ENCODE measurements around the gene MYBL2. TPM values are rescaled to one million over a fixed set of nuclear protein-coding genes. Genes with fewer than 3 reads are reported as not detected.
A peak's percentile ranks its signal among the peaks of the same experiment; 100 is the strongest.
"Not testable (repeated sequence)": the region's sequence is repeated elsewhere in the genome, so short reads cannot be mapped to it uniquely, and the experiment has no call there.

The MYBL2 gene
- 100 to 1,000 TPM in 1 of 2 donors, 10 to 100 TPM in 1; 62.0 to 109 TPM for total RNA-seq

DNA sequence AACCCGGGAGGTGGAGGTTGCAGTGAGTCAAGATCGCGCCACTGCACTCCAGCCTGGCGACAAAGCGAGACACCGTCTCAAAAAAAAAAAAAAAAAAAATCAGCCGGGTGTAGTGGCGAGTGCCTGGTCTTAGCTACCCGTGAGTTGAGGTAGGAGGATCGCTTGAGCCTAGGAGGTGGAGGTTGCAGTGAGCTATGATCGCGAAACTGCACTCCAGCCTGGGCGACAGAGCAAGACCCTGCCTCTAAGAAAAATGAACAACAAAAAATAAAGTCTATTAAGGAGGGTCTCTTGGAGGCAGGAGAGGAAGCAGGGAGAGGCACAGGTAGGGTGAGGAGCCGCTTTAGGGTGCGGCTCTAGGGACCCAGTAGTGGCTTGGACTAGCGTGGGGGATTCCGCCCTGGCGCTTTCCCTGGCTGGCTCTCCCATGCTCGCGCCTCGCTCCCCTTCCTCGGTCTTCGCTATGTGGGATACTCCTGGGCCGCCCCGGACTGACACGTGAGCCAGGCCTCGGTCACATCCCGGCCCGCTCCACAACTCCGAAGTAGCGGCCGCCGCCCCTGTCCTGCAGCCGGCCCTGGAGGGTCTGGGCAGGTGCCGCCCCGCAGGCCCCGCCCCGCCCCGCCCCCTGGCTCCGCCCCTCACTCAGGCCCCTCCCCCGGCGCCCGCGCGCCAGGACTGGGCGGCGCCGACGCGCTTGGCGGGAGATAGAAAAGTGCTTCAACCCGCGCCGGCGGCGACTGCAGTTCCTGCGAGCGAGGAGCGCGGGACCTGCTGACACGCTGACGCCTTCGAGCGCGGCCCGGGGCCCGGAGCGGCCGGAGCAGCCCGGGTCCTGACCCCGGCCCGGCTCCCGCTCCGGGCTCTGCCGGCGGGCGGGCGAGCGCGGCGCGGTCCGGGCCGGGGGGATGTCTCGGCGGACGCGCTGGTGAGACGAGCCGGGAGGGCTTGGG lies at the start of gene MYBL2:
TSS of gene MYBL2 (plus strand) at position 739 of the 953 bp plus-strand sequence. CDS start at position 909, 170 bp downstream.
- Mint-ChIP-seq H3K9me3 (no peaks in the 10 kb centered on the region), H3K36me3 (no peaks in the 10 kb centered on the region), H3K4me1 (ENCODE audit: low read depth in 2 of 2) (no peaks in the 10 kb centered on the region), H3K4me3 (peak within 1 kb of the TSS; percentile 72), H3K27me3 (peaks cover 0 to 3% of the 10 kb centered on the region in 2 donors), H3K27ac (no peak within 1 kb of the TSS)
- peak; percentile 78 for DNase-seq (ENCODE audit: low spot score)
- ATAC-seq: peak; percentile 94 to 96

DNA sequence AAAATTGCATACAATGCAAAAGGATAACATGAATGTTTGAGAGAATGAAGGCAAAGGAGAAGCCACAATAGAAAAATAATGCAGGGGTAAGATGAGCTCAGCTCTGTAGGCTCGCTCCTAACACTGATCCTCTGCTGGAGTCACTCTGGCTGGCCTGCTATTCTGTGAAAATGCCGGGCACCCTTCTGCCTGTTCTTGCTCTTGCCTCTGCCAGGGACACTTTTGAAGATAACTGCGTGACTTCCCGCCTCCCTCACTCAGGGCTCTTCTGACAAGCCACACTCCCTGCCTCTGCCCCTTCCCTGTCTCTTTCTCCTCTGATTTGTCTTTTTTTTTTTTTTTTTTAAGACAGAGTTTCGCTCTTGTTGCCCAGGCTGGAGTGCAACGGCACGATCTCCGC lies 35.3 kb upstream of the MYBL2 start:
- H3K27ac Mint-ChIP-seq: no peak overlapping the region
- no peaks in the 10 kb centered on the region for H3K9me3 Mint-ChIP-seq
- H3K36me3 Mint-ChIP-seq: peaks cover 11% of the 10 kb centered on the region
- no peaks in the 10 kb centered on the region for H3K27me3 Mint-ChIP-seq
- no peak overlapping the region for H3K4me3 Mint-ChIP-seq
- no peaks in the 10 kb centered on the region for H3K4me1 Mint-ChIP-seq (ENCODE audit: low read depth in 2 of 2)
- DNase-seq (ENCODE audit: low spot score): no peak
- ATAC-seq: no peak

DNA sequence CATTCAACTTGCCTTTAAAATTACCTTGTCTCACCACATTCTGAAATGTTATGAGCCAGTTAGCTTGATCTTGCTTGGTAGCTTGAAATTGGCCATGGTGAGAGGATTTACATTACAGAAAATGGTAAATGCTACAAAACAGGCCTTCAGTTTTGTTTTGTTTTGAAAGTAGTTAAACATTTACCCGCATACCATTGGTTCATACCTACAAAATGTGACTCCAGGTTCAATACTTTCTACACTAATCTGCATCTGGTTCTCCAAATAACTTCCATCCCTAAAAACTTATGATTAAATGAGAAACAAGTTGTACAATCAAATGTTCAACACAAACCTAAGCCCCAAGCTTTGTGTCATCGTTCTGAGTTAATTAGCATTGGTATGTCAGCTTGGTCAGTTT lies 30.5 kb upstream of the MYBL2 start:
- Mint-ChIP-seq H3K4me1 (ENCODE audit: low read depth in 2 of 2) (no peaks in the 10 kb centered on the region), H3K27ac (no peak overlapping the region), H3K4me3 (no peak overlapping the region), H3K36me3 (peaks cover 10% of the 10 kb centered on the region), H3K27me3 (no peaks in the 10 kb centered on the region), H3K9me3 (no peaks in the 10 kb centered on the region)
- DNase-seq (ENCODE audit: low spot score) (no peak), ATAC-seq (no peak)

DNA sequence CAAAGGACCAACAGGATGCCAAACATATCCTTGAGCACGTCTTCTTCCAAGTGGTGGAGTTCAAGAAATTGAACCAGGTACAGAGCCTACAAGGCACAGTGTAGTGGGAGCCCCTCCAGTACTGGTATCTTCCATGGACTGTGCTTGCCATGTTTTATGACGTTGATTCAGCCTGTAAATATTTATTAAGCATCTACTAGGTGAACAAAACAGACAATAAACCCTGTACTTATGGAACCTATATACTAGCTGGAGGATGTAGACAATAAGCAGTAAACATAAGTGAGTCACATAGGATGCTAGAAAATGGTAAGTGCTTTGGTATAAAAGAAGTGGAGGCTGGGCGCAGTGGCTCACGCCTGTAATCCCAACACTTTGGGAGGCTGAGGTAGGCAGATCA lies 24.4 kb upstream of the MYBL2 start:
- Mint-ChIP-seq H3K4me1 (ENCODE audit: low read depth in 2 of 2) (no peaks in the 10 kb centered on the region), H3K27me3 (no peaks in the 10 kb centered on the region), H3K4me3 (no peak overlapping the region), H3K9me3 (no peaks in the 10 kb centered on the region), H3K27ac (no peak overlapping the region), H3K36me3 (peaks cover 5% of the 10 kb centered on the region)
- ATAC-seq: no peak
- DNase-seq (ENCODE audit: low spot score): no peak

GRCh38 chr20:43650997-43651525 lies 15.9 kb upstream of the MYBL2 start:
- no peak overlapping the region for H3K27ac Mint-ChIP-seq
- no peak overlapping the region for H3K4me3 Mint-ChIP-seq
- ATAC-seq (no peak), DNase-seq (ENCODE audit: low spot score) (no peak)
- H3K4me1 Mint-ChIP-seq (ENCODE audit: low read depth in 2 of 2): no peaks in the 10 kb centered on the region
- H3K27me3 Mint-ChIP-seq: no peaks in the 10 kb centered on the region
- H3K36me3 Mint-ChIP-seq: no peaks in the 10 kb centered on the region
- H3K9me3 Mint-ChIP-seq: no peaks in the 10 kb centered on the region

DNA sequence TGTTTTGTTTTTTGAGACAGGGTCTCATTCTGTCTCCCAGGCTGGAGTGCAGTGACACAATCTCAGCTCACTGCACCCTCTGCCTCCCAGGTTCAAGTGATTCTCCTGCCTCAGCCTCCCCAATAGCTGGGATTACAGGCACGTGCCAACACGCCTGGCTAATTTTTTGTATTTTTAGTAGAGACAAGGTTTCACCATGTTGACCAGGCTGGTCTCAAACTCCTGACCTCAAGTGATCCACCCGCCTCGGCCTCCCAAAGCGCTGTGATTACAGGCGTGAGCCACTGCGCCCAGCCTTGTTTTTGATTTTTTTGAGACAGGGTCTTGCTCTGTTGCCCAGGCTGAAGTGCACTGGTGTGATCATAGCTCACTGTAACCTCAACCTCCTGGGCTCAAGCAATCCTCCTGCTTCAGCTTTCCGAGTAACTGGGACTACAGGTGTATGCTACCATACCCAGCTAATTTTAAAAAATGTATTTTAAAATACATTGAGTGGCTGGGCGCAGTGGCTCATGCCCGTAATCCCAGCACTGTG lies 15.2 kb upstream of the MYBL2 start:
- not testable (repeated sequence) for H3K4me3 Mint-ChIP-seq; H3K36me3 Mint-ChIP-seq; ATAC-seq; H3K4me1 Mint-ChIP-seq (ENCODE audit: low read depth in 2 of 2); H3K27ac Mint-ChIP-seq; H3K9me3 Mint-ChIP-seq; H3K27me3 Mint-ChIP-seq; DNase-seq (ENCODE audit: low spot score)

DNA sequence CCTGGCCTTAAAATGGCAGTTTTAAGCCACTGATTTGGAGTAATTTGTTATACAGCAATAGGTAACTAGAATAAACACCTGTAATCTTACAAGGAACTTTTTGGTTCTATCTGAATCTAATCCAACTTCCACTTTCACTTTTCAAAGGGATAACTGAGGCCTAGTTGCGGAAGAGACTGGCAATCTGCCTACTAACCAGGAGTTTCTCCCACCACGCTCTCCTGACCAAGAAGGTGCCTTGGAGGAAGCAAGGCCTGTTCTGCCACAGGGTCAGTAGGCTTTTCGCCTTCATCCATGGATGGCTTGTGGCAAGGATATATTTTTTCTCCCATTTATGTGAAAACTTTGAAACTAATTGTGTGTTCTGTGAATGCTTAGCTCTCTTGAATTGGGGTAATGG lies 12.9 kb upstream of the MYBL2 start:
- DNase-seq (ENCODE audit: low spot score): no peak
- H3K27ac Mint-ChIP-seq: no peak overlapping the region
- no peak for ATAC-seq
- H3K4me3 Mint-ChIP-seq: no peak overlapping the region
- peaks cover 11 to 12% of the 10 kb centered on the region in 2 donors for H3K4me1 Mint-ChIP-seq (ENCODE audit: low read depth in 2 of 2)
- no peaks in the 10 kb centered on the region for H3K27me3 Mint-ChIP-seq
- H3K36me3 Mint-ChIP-seq: no peaks in the 10 kb centered on the region
- H3K9me3 Mint-ChIP-seq: no peaks in the 10 kb centered on the region

DNA sequence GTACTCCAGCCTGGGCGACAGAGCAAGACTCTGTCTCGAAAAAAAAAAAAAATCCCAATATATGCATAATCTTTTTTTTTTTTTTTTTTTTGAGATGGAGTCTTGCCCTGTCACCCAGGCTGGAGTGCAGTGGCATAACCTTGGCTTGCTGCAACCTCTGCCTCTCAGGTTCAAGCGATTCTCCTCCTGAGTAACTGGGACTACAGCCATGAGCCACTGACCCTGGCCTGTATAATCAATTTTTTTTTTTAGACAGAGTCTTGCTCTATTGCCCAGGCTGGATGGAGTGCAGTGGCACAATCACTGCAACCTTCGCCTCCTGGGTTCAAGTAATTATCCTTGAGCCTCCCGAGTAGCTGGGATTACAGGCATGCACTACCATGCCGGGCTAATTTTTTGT lies 11.7 kb upstream of the MYBL2 start:
- not testable (repeated sequence) for H3K27ac Mint-ChIP-seq; ATAC-seq; DNase-seq (ENCODE audit: low spot score); H3K4me3 Mint-ChIP-seq; H3K27me3 Mint-ChIP-seq; H3K9me3 Mint-ChIP-seq; H3K36me3 Mint-ChIP-seq
- peaks cover 11 to 12% of the 10 kb centered on the region in 2 donors for H3K4me1 Mint-ChIP-seq (ENCODE audit: low read depth in 2 of 2)

- ATAC-seq (no peak), DNase-seq (ENCODE audit: low spot score) (no peak)
- Mint-ChIP-seq H3K27ac (peak overlapping the region; percentile 58 to 79), H3K9me3 (no peaks in the 10 kb centered on the region), H3K36me3 (no peaks in the 10 kb centered on the region), H3K4me3 (peak overlapping the region; percentile 90), H3K4me1 (ENCODE audit: low read depth in 2 of 2) (peaks cover 11 to 12% of the 10 kb centered on the region in 2 donors), H3K27me3 (no peaks in the 10 kb centered on the region)
Observed at GRCh38 chr20:43655937-43656336, 11.0 kb upstream of the MYBL2 start.

DNA sequence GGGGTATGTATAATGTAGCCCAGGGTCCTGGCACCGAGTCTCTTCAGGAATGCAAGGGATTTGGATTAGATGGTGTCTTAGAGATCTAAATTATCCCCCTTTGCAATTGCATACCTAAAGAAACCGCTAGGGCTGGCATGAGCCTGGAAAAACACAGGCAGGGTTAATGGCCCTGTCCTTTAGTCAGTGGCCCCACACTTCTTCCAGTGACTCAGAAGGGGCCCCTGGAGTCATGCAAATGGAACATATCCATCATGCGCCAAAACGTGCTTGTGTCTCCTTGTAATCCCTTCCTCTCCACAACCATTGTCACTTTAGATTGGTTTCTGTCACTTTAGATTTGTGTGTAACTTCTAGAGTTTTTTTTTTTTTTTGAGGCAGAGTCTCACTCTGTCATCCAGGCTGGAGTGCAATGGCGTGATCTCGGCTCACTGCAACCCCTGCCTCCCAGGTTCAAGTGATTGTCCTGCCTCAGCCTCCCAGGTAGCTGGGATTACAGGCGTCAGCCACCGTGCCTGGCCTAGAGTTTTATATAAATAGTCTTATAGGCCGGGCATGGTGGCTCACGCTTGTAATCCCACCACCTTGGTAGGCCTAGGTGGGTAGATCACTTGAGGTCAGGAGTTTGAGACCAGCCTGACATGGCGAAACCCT lies 8.7 kb upstream of the MYBL2 start:
- DNase-seq (ENCODE audit: low spot score): no peak
- peak overlapping the region; percentile 58 to 79 for H3K27ac Mint-ChIP-seq

DNA sequence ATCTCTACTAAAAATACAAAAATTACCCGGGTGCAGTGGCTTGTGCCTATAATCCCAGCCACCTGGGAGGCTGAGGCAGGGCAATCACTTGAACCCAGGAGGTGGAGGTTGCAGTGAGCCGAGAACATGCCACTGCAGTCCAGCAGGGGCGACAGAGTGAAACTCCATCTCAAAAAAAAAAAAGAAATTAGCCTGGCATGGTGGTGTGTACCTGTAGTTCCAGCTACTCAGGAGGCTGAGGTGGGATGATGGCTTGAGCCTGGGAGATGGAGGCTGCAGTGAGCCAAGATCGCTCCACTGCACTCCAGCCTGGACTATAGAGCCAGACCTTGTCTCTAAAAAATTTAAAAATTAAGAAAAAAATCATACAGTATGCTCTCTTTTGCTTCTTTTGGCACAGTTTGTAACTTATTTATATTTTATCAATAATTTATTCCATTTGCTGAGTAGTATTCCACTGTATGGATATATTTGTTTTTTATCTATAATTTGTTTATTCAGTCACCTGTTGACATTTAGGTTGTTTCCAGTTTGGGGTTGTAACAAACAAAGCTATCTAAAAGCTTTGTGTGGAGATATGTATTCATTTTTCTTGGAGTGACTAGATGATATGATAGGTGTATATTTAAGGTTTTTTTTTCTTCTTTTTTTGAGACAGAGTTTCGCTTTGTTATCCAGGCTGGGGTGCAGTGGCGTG lies 8.0 kb upstream of the MYBL2 start:
- peaks cover 11 to 12% of the 10 kb centered on the region in 2 donors for H3K4me1 Mint-ChIP-seq (ENCODE audit: low read depth in 2 of 2)
- DNase-seq (ENCODE audit: low spot score): no peak
- no peaks in the 10 kb centered on the region for H3K27me3 Mint-ChIP-seq
- H3K27ac Mint-ChIP-seq: no peak overlapping the region
- ATAC-seq: no peak
- no peaks in the 10 kb centered on the region for H3K36me3 Mint-ChIP-seq
- no peaks in the 10 kb centered on the region for H3K9me3 Mint-ChIP-seq
- H3K4me3 Mint-ChIP-seq: no peak overlapping the region

More for the DNA sequence above, 8.7 kb upstream of the MYBL2 start:
- peaks cover 11 to 12% of the 10 kb centered on the region in 2 donors for H3K4me1 Mint-ChIP-seq (ENCODE audit: low read depth in 2 of 2)
- H3K9me3 Mint-ChIP-seq: no peaks in the 10 kb centered on the region
- H3K27me3 Mint-ChIP-seq: no peaks in the 10 kb centered on the region
- peak in 1 of 2 donors; percentile 19 for ATAC-seq
- H3K4me3 Mint-ChIP-seq: peak overlapping the region; percentile 90
- H3K36me3 Mint-ChIP-seq: no peaks in the 10 kb centered on the region

DNA sequence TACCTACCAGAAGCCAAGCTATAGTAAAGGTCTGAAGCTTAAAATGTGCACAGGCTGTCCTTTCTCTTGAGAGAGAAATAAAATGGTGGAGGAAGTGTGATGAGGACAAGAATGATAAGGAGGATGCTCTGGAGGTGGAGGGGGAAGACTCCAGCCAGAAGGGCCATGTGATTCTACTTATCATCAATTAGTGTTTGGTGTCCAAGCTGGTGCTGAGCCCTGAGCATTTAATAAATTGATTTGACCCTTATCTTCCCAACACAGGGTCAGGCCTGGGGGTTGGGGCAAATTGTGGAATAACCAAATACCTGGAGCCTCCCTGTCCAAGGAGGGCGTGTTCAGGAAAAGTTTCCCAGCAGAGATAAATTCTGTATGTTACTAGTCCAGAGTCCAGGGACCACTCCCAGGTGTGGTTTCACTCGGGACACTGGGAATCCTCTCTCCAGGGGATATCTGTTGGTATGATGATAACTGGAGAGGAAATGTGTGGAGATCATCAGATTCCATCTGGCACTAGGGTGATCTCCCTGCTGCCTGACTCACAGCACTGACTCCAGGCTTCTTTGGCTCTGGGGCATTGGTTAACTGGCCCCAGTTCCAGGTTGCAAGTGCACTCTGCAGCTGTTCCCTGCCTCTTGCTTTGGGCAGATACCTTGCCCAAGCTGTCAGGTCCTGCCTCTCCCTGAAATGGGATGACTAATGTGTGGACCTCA lies 3.8 kb upstream of the MYBL2 start:
- ATAC-seq: no peak
- no peaks in the 10 kb centered on the region for H3K4me1 Mint-ChIP-seq (ENCODE audit: low read depth in 2 of 2)
- no peaks in the 10 kb centered on the region for H3K36me3 Mint-ChIP-seq
- H3K9me3 Mint-ChIP-seq: no peaks in the 10 kb centered on the region
- no peak overlapping the region for H3K4me3 Mint-ChIP-seq
- DNase-seq (ENCODE audit: low spot score): no peak
- peaks cover 0 to 3% of the 10 kb centered on the region in 2 donors for H3K27me3 Mint-ChIP-seq
- no peak overlapping the region for H3K27ac Mint-ChIP-seq
